Neural progenitor cell (in vitro differentiated cells): ENCODE data around the gene RIBC1. TPM values are rescaled to one million over a fixed set of nuclear protein-coding genes. Genes with fewer than 3 reads are reported as not detected.

Source experiments
- DNase-seq: peaks from one replicate; pipeline ENCODE4 v3.0.0-alpha.2; 2016; ENCODE audit warnings: low spot score
- H2AFZ ChIP-seq: fragments of 200-600 bp; sonication (generic); replicated peaks from 2 replicates; pipeline ENCODE4 v1.6.1; 2016; ENCODE audit warnings: antibody characterized with exemption
- H3F3A ChIP-seq: fragments of 200-600 bp; sonication (generic); 2 replicates; pipeline ENCODE4 v1.6.1; 2016; ENCODE audit warnings: antibody characterized with exemption, low read depth
- H3K27ac ChIP-seq: fragments of 200-600 bp; sonication (generic); 2 replicates; pipeline ENCODE4 v1.5.1; 2016; ENCODE audit warnings: mild to moderate bottlenecking
- H3K27me3 ChIP-seq: fragments of 200-600 bp; sonication (generic); 2 replicates; pipeline ENCODE4 v1.6.1; 2016; ENCODE audit warnings: mild to moderate bottlenecking, moderate library complexity
- H3K36me3 ChIP-seq: fragments of 200-600 bp; sonication (generic); 2 replicates; pipeline ENCODE4 v1.5.1; 2016
- H3K4me1 ChIP-seq: fragments of 200-600 bp; sonication (generic); 2 replicates; pipeline ENCODE4 v1.6.1; 2016; ENCODE audit warnings: mixed run types
- H3K4me2 ChIP-seq: fragments of 200-600 bp; sonication (generic); 2 replicates; pipeline ENCODE4 v1.6.1; 2016
- H3K4me3 ChIP-seq: fragments of 200-600 bp; sonication (generic); 2 replicates; pipeline ENCODE4 v1.5.1; 2016
- H3K79me2 ChIP-seq: fragments of 200-600 bp; sonication (generic); 2 replicates; pipeline ENCODE4 v1.6.1; 2016; ENCODE audit warnings: low read depth
- H3K9ac ChIP-seq: fragments of 200-600 bp; sonication (generic); 2 replicates; pipeline ENCODE4 v1.6.1; 2016
- H3K9me3 ChIP-seq: fragments of 200-600 bp; sonication (generic); 2 replicates; pipeline ENCODE4 v1.5.1; 2016; ENCODE audit warnings: low read depth
- H4K20me1 ChIP-seq: fragments of 200-600 bp; sonication (generic); 2 replicates; pipeline ENCODE4 v1.6.1; 2016; ENCODE audit warnings: low read depth
- H3K27ac Mint-ChIP-seq: 3 replicates; pipeline ENCODE4 v1.8.0; 2021; ENCODE audit warnings: mixed read lengths
- H3K27me3 Mint-ChIP-seq: 2 replicates; pipeline ENCODE4 v1.8.0; 2022; ENCODE audit warnings: low read depth, mild to moderate bottlenecking, inconsistent platforms, moderate library complexity, mixed read lengths; ENCODE audit not compliant: insufficient read depth
- H3K36me3 Mint-ChIP-seq: 3 replicates; pipeline ENCODE4 v1.8.0; 2021; ENCODE audit warnings: mixed read lengths
- H3K4me1 Mint-ChIP-seq: 3 replicates; pipeline ENCODE4 v1.8.0; 2021; ENCODE audit warnings: mixed read lengths
- H3K4me3 Mint-ChIP-seq: 3 replicates; pipeline ENCODE4 v1.8.0; 2021; ENCODE audit warnings: mild to moderate bottlenecking, moderate library complexity, mixed read lengths
- H3K9me3 Mint-ChIP-seq: 3 replicates; pipeline ENCODE4 v1.8.0; 2020; ENCODE audit warnings: mixed read lengths
- EZH2 ChIP-seq: fragments of 200-600 bp; sonication (generic); IDR thresholded peaks from 2 replicates; pipeline ENCODE4 v1.6.1; 2017; ENCODE audit warnings: antibody characterized with exemption, mild to moderate bottlenecking, moderate library complexity
- EZH2phosphoT487 ChIP-seq: fragments of 200-600 bp; sonication (generic); IDR thresholded peaks from 2 replicates; pipeline ENCODE4 v1.6.1; 2017; ENCODE audit warnings: antibody characterized with exemption
- total RNA-seq: library from RNA; depleted of rRNA; stranded (reverse); fragments of >200 nt; gene quantifications from 2 replicates; pipeline ENCODE4 v1.2.3, GENCODE V29; 2015; ENCODE audit warnings: low replicate concordance
- TF ChIP-seq, protein P1 (sequence below): fragments of 200-600 bp; sonication (generic); IDR thresholded peaks from 2 replicates; pipeline ENCODE4 v1.5.1; 2017; ENCODE audit warnings: antibody characterized with exemption, mild to moderate bottlenecking

The RIBC1 gene
- 0.62 and 1.5 TPM in 2 replicates for total RNA-seq

DNA sequence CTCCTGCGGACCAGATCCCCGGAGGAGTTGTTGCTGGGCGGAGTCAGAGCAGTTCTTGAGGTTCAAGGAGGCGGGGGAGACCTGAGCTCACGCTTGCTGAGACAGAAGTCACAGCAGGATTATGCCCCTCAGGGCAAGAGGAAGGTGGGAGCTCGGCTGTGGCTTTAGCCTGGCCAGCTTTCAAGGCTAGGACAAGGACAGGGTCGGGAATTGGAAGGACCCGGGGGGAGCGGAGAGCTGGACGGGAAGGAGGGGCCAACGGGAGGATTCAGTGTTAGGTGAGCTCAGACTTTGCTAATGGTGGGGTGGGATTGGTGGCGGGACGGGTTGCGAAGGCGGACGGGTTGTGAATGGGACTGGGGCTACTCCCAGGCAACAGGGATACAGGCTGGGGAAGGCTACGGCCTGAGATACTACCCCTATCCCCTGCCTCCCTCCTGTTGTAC is at the start of gene RIBC1:
RIBC1 (plus strand) TSS at position 13 of the 446 bp plus-strand sequence. CDS start 3,404 bp downstream, outside the sequence.
- Histone ChIP-seq H3K27ac (peak within 1 kb of the TSS; percentile 95), H3F3A (peaks cover 14% of the 10 kb centered on the region), H3K9ac (peak within 1 kb of the TSS; percentile 92), H4K20me1 (peaks cover 19% of the 10 kb centered on the region), H3K4me2 (peak within 1 kb of the TSS; percentile 85), H3K4me1 (peaks cover 4% of the 10 kb centered on the region), H3K36me3 (no peaks in the 10 kb centered on the region), H3K27me3 (no peaks in the 10 kb centered on the region), H3K4me3 (peak within 1 kb of the TSS; percentile 69), H2AFZ (peak within 1 kb of the TSS; percentile 39), H3K9me3 (no peaks in the 10 kb centered on the region), H3K79me2 (peaks cover 41% of the 10 kb centered on the region)
- Mint-ChIP-seq H3K4me1 (peaks cover 15% of the 10 kb centered on the region), H3K4me3 (peak within 1 kb of the TSS; percentile 97), H3K27me3 (peaks cover 7% of the 10 kb centered on the region), H3K27ac (peak within 1 kb of the TSS; percentile 100), H3K9me3 (peaks cover 5% of the 10 kb centered on the region), H3K36me3 (peaks cover 3% of the 10 kb centered on the region)
- TF ChIP-seq, protein P1, sequence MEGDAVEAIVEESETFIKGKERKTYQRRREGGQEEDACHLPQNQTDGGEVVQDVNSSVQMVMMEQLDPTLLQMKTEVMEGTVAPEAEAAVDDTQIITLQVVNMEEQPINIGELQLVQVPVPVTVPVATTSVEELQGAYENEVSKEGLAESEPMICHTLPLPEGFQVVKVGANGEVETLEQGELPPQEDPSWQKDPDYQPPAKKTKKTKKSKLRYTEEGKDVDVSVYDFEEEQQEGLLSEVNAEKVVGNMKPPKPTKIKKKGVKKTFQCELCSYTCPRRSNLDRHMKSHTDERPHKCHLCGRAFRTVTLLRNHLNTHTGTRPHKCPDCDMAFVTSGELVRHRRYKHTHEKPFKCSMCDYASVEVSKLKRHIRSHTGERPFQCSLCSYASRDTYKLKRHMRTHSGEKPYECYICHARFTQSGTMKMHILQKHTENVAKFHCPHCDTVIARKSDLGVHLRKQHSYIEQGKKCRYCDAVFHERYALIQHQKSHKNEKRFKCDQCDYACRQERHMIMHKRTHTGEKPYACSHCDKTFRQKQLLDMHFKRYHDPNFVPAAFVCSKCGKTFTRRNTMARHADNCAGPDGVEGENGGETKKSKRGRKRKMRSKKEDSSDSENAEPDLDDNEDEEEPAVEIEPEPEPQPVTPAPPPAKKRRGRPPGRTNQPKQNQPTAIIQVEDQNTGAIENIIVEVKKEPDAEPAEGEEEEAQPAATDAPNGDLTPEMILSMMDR, result no peak
- TF ChIP-seq EZH2phosphoT487, result no peak
- no peak for TF ChIP-seq EZH2
- DNase-seq, result no peak

DNA sequence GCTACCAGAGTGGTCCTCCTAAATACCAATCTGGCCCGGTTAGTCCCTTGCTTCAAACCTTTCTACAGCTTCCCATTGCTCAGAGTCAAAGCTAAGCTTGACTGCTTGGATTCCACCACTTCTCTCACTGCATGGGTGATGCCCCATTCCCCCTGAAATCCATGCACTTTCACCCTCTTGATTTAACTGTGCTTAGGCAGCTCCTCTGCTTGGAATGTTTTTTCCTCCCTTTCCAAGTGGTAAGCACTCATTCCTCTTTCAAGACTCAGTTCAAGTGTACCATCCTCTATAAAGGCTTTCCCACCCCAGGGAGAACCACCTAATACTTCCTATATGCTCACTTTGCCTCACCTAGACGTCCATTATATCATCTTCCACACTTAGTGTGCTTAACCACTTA is 49.4 kb upstream of the RIBC1 start:
- Histone ChIP-seq H3K4me3 (no peak overlapping the region), H3K36me3 (no peaks in the 10 kb centered on the region), H3K9ac (no peak overlapping the region), H3K27me3 (no peaks in the 10 kb centered on the region), H3K27ac (no peak overlapping the region), H2AFZ (no peak overlapping the region), H3K79me2 (no peaks in the 10 kb centered on the region), H3K4me2 (no peak overlapping the region), H4K20me1 (no peaks in the 10 kb centered on the region), H3K4me1 (no peaks in the 10 kb centered on the region), H3F3A (no peaks in the 10 kb centered on the region), H3K9me3 (no peaks in the 10 kb centered on the region)
- H3K27ac Mint-ChIP-seq, result no peak overlapping the region
- peaks cover 3% of the 10 kb centered on the region for H3K27me3 Mint-ChIP-seq
- no peak for DNase-seq
- H3K36me3 Mint-ChIP-seq, result peaks cover 20% of the 10 kb centered on the region
- peaks cover 14% of the 10 kb centered on the region for H3K9me3 Mint-ChIP-seq
- TF ChIP-seq, protein P1, result no peak
- TF ChIP-seq EZH2 (no peak), EZH2phosphoT487 (no peak)
- no peak overlapping the region for H3K4me3 Mint-ChIP-seq
- no peaks in the 10 kb centered on the region for H3K4me1 Mint-ChIP-seq

DNA sequence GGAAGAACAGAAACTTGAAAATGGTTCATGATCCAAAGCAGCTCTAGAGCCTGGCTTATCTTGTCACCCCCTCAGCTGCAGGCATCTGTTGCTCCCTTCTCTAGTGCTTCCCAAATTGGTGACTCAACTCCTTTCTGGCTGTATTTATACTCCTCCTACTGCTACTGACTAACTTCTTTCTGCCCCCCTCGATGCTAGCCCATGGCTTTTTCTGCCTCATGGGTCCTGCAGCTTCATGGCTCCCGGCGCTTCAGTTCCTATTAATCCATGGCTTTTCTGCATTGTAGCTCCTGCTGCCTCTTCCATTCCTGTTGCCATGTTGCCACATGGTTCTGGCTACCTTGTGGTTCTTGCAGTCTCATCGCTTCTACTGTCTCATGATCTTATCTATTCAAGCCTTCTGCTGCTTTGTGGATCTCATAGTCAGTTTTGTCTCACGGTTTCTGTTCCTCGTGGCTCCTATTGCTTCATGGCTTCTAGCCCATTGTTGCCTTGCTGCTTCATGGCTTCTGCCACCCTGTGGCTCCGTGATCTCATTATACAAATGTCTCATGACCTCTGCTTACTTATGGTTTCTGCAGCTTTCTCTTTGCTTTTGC is 48.4 kb upstream of the RIBC1 start:
- Histone ChIP-seq H4K20me1 (no peaks in the 10 kb centered on the region), H2AFZ (no peak overlapping the region), H3K27me3 (no peaks in the 10 kb centered on the region), H3K27ac (no peak overlapping the region), H3K36me3 (no peaks in the 10 kb centered on the region), H3K4me1 (no peaks in the 10 kb centered on the region), H3K4me3 (no peak overlapping the region), H3F3A (no peaks in the 10 kb centered on the region), H3K4me2 (no peak overlapping the region), H3K9ac (no peak overlapping the region), H3K9me3 (no peaks in the 10 kb centered on the region), H3K79me2 (no peaks in the 10 kb centered on the region)
- Mint-ChIP-seq H3K27ac (no peak overlapping the region), H3K27me3 (peaks cover 3% of the 10 kb centered on the region), H3K36me3 (peaks cover 20% of the 10 kb centered on the region), H3K4me3 (no peak overlapping the region), H3K9me3 (peaks cover 11% of the 10 kb centered on the region), H3K4me1 (no peaks in the 10 kb centered on the region)
- DNase-seq, result no peak
- TF ChIP-seq EZH2, result no peak
- TF ChIP-seq EZH2phosphoT487, result no peak
- TF ChIP-seq, protein P1, result no peak
